WERI-Rb-1 (cell line): ENCODE results near the gene TEDC1.

Experiments used
- DNase-seq: peaks from one replicate; pipeline ENCODE4 v3.0.0-alpha.2; 2020
- H3K27ac ChIP-seq: fragments of 250-450 bp; sonication (Bioruptor Pico); 2 replicates; pipeline ENCODE4 v1.5.1; 2020; ENCODE audit warnings: mild to moderate bottlenecking, moderate library complexity
- H3K27me3 ChIP-seq: fragments of 250-450 bp; sonication (Bioruptor Pico); 2 replicates; pipeline ENCODE4 v1.5.1; 2021; ENCODE audit warnings: mild to moderate bottlenecking, low read depth, moderate library complexity; ENCODE audit not compliant: insufficient read depth, severe bottlenecking
- H3K36me3 ChIP-seq: fragments of 250-450 bp; sonication (Bioruptor Pico); 2 replicates; pipeline ENCODE4 v1.5.1; 2020; ENCODE audit warnings: mild to moderate bottlenecking, moderate library complexity
- H3K4me3 ChIP-seq: 2 replicates; pipeline ENCODE4 v1.5.1; 2011; ENCODE audit warnings: low read depth, mild to moderate bottlenecking, control low read depth, low read length
- H3K9me3 ChIP-seq: fragments of 250-450 bp; sonication (Bioruptor Pico); 2 replicates; pipeline ENCODE4 v1.5.1; 2021; ENCODE audit warnings: mild to moderate bottlenecking, moderate library complexity; ENCODE audit not compliant: severe bottlenecking
- CTCF ChIP-seq: IDR thresholded peaks from 2 replicates; pipeline ENCODE4 v1.5.1; 2011; ENCODE audit warnings: low read depth, mild to moderate bottlenecking, control low read depth, inconsistent platforms, low read length

The TEDC1 gene

DNA sequence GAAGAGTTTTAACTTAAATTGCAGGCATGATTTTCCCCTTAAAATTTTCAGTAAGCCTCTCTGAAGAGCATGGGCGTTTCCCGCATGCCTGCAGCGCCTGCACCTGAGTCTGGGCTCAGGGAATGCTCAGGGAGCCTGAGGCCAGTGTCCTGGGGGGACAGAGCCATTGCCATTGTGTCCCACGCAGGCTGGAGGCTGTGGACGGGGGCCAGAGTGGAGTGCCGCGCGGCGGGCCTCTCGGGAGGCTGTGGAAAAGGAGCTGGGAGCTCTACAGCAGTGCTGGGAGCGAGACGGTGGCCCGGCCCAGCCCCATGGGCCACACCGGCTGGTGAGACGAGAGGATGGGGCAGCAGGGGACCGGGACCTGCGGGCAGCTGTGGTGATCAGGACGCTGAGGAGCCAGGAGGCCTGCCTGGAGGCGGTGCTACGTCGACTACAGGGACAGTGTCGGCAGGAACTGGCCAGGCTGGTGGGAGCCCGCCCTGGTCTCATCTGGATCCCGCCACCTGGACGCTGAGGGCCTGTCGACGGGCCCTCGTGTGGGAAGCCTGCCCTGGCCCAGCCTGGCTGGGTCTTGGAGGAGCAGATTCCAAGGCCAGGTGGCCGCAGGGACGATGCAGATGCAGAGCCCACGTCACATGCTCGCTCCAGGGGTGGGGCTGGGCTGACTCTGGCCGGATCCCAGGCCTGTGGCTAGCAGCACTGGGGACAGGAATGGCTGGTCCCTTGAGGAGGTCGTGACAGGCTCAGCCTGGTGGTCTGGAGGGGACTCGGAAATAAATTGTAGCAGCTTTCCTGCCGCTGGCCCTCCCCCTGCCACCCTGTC, 7.6 kb downstream of the TEDC1 start:
- no peaks in the 10 kb centered on the region for H3K27me3 ChIP-seq
- TF ChIP-seq CTCF = no peak
- H3K36me3 ChIP-seq = peaks cover 7% of the 10 kb centered on the region
- peak overlapping the region; percentile 92 for H3K27ac ChIP-seq
- H3K4me3 ChIP-seq = peak overlapping the region; percentile 34
- H3K9me3 ChIP-seq = no peaks in the 10 kb centered on the region
- DNase-seq = peak; percentile 71

DNA sequence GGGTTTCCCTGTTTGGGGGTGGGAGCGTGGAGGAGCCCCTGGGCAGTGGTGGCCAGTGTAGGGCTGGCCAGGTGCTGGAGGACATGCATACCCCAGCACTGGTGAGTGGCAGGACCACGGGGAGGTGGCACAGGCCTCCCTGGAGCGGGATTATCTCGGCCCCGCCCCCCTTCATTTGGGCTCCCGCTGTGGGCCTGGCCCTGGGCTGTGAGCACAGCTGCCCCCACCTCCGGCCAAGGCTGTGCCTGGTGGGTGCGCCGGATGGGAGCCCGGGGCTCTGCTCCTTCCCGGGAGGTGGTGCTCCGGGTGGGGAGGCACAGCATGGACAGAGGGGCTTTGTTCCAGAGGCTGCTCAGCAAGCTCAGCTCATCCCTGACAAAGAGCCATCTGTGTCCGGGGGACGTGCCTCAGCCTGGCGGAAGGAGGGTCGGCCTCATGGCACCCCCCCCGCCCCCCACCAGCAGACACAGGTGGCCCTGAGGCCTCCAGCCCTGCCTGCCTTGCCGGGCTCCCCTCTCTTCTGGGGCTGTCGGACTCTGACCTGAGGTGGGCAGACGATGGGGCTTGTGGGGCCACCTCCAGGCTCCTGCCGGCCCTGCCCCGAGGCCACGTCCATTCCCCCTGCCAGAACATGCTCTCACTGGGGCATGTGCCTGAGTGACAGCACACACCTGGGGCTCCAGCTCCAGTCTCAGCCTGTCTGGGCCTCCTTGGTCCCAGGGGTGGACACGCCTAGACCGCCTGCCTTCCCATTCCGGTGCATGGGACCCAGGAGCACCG, 8.4 kb downstream of the TEDC1 start:
- peak overlapping the region; percentile 92 for H3K27ac ChIP-seq
- TF ChIP-seq CTCF = no peak
- H3K36me3 ChIP-seq = peaks cover 3% of the 10 kb centered on the region
- no peaks in the 10 kb centered on the region for H3K9me3 ChIP-seq
- H3K27me3 ChIP-seq = no peaks in the 10 kb centered on the region
- peak overlapping the region; percentile 34 for H3K4me3 ChIP-seq
- DNase-seq = peak; percentile 93

GRCh38 chr14:105500036-105500725, 9.1 kb downstream of the TEDC1 start:
- no peak overlapping the region for H3K4me3 ChIP-seq
- peak overlapping the region; percentile 92 for H3K27ac ChIP-seq
- no peaks in the 10 kb centered on the region for H3K27me3 ChIP-seq
- no peaks in the 10 kb centered on the region for H3K9me3 ChIP-seq
- no peak for TF ChIP-seq CTCF
- DNase-seq = peak; percentile 13
- H3K36me3 ChIP-seq = peaks cover 3% of the 10 kb centered on the region

- no peak for TF ChIP-seq CTCF
- DNase-seq = peak; percentile 6
Observed at GRCh38 chr14:105500726-105501101, 9.7 kb downstream of the TEDC1 start.

DNA sequence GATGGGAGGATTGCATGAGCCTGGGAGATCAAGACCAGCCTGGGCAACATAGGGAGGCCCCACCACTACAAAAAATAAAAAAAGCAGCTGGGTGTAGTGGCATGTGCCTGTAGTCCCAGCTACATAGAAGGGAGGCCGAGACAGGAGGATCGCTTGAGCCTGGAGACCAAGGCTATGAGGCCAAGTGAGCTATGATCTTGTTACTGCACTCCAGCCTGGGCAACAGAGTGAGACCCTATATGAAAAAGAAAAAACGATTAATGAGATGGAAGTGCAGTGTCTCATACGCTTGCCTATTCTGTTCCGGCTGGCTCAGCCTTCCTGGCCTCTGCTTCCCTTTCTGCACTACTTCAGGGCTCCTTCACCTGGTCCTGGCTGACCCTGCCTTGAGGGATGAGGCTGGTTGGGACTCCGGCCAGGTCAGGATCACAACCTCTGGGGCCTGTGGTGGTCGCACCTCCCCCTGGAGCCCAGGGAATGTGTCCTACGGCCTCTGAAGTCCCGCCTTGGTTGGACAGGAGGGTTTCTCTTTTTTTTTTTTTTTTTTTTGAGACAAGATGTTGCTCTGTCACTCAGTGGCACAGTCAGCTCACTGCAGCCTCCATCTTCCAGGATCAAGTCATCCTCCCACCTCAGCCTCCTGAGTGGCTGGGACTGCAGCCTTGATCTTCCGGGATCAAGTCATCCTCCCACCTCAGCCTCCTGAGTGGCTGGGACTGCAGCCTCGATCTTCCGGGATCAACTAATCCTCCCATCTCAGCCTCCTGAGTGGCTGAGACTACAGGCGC, 10.7 kb downstream of the TEDC1 start:
- TF ChIP-seq CTCF = no peak
- no peak for DNase-seq
- H3K9me3 ChIP-seq = no peaks in the 10 kb centered on the region

More at GRCh38 chr14:105500726-105501101, 9.7 kb downstream of the TEDC1 start:
- Histone ChIP-seq H3K4me3 (no peak overlapping the region), H3K9me3 (no peaks in the 10 kb centered on the region), H3K27me3 (no peaks in the 10 kb centered on the region), H3K36me3 (peaks cover 3% of the 10 kb centered on the region), H3K27ac (peak overlapping the region; percentile 92)

More for the DNA sequence above, 10.7 kb downstream of the TEDC1 start:
- H3K4me3 ChIP-seq = no peak overlapping the region
- no peaks in the 10 kb centered on the region for H3K27me3 ChIP-seq
- peaks cover 3% of the 10 kb centered on the region for H3K36me3 ChIP-seq
- no peak overlapping the region for H3K27ac ChIP-seq
